GM18873 (cell line): ENCODE measurements around the gene MTHFD2L.

Experiments
- ATAC-seq: cut with Tn5 transposase; IDR thresholded peaks from one replicate; pipeline ENCODE4 v1.9.1; 2021; ENCODE audit warnings: mild to moderate bottlenecking, moderate library complexity, moderate number of reproducible peaks; ENCODE audit not compliant: unreplicated experiment, low FRiP score

The MTHFD2L gene

GRCh38 chr4:74292111-74292870, 134.4 kb downstream of the MTHFD2L start:
- ATAC-seq = no peak

GRCh38 chr4:74293558-74293957, 135.6 kb downstream of the MTHFD2L start:
- ATAC-seq = no peak

- no peak for ATAC-seq
Measured at GRCh38 chr4:74294681-74295080, 136.8 kb downstream of the MTHFD2L start.

GRCh38 chr4:74297539-74297938, 139.6 kb downstream of the MTHFD2L start:
- no peak for ATAC-seq

GRCh38 chr4:74304095-74304625, 146.2 kb downstream of the MTHFD2L start:
- no peak for ATAC-seq

GRCh38 chr4:74305000-74305399, 147.1 kb downstream of the MTHFD2L start:
- no peak for ATAC-seq

GRCh38 chr4:74307170-74307569, 149.3 kb downstream of the MTHFD2L start:
- ATAC-seq = no peak

GRCh38 chr4:74308215-74308614, 150.3 kb downstream of the MTHFD2L start, which contains the start of gene EPGN:
Gene EPGN, plus strand, starts transcription at chr4:74308470. Its CDS starts 64 bp downstream, at chr4:74308534.
- no peak for ATAC-seq

GRCh38 chr4:74309223-74309622, 151.3 kb downstream of the MTHFD2L start:
- no peak for ATAC-seq

- ATAC-seq = peak; percentile 57
Measured at GRCh38 chr4:74311696-74312313, 153.9 kb downstream of the MTHFD2L start.

- no peak for ATAC-seq
Measured at GRCh38 chr4:74314329-74314728, 156.4 kb downstream of the MTHFD2L start.

- no peak for ATAC-seq
Measured at GRCh38 chr4:74314944-74315343, 157.0 kb downstream of the MTHFD2L start.

GRCh38 chr4:74315376-74315775, 157.5 kb downstream of the MTHFD2L start:
- ATAC-seq = no peak

- ATAC-seq = no peak
Measured at GRCh38 chr4:74316397-74316796, 158.5 kb downstream of the MTHFD2L start.

GRCh38 chr4:74317616-74318246, 159.8 kb downstream of the MTHFD2L start:
- ATAC-seq = no peak

- ATAC-seq = no peak
Measured at GRCh38 chr4:74318276-74318675, 160.4 kb downstream of the MTHFD2L start.

- ATAC-seq = no peak
Measured at GRCh38 chr4:74319470-74319869, 161.6 kb downstream of the MTHFD2L start.

- no peak for ATAC-seq
Measured at GRCh38 chr4:74320559-74321118, 162.7 kb downstream of the MTHFD2L start.

GRCh38 chr4:74322301-74322700, 164.4 kb downstream of the MTHFD2L start:
- ATAC-seq = no peak

- ATAC-seq = no peak
Measured at GRCh38 chr4:74323663-74324062, 165.7 kb downstream of the MTHFD2L start.

- no peak for ATAC-seq
Measured at GRCh38 chr4:74324262-74324661, 166.3 kb downstream of the MTHFD2L start.
